GM19240 (cell line): ENCODE results near the gene SLC26A5.
"Not testable (repeated sequence)": the region's sequence is repeated elsewhere in the genome, so short reads cannot be mapped to it uniquely, and the experiment has no call there.

ENCODE experiments used
- DNase-seq: peaks from one replicate; pipeline ENCODE4 v3.0.0; 2011; ENCODE audit warnings: low spot score; ENCODE audit not compliant: insufficient read length

The SLC26A5 gene

GRCh38 chr7:103446049-103446520 is at the start of gene SLC26A5:
Gene SLC26A5, minus strand, starts transcription at chr7:103446207. Its CDS starts 24,693 bp downstream, at chr7:103421514.
- no peak for DNase-seq

DNA sequence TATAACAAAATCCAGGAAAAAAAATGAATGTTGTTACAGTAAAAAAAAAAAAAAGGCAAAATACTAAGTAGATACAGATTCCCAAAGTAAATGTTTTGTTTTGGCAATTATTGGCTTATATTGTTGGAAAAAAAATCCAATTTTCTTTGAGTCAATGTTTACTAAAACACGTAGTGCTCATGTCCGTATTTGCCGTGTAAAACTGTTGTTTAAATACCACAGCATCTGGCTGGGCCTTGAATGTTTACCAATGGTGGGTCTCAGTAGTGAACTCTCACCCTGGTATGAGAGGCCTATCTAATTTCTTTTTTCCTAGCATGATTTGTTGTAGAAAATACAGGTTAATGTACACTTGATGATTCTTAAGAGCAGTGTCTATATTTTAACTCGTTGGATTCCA is 41.4 kb upstream of the SLC26A5 start:
- DNase-seq: no peak

DNA sequence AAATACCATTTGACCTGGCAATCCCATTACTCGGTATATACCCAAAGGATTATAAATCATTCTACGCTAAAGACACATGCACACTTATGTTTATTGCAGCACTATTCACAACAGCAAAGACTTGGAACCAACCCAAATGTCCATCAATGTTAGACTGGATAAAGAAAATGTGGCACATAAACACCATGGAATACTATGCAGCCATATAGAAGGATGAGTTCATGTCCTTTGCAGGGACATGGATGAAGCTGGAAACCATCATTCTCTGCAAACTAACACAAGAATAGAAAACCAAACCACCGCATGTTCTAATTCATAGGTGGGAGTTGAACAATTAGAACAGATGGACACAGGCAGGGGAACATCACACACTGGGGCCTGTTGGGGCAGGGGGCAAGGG is 40.9 kb upstream of the SLC26A5 start:
- DNase-seq: not testable (repeated sequence)

- DNase-seq: no peak
Measured at GRCh38 chr7:103480771-103481170, 34.8 kb upstream of the SLC26A5 start.

GRCh38 chr7:103474956-103475355 is 28.9 kb upstream of the SLC26A5 start:
- DNase-seq: no peak

- no peak for DNase-seq
Measured at GRCh38 chr7:103469095-103469948, 23.3 kb upstream of the SLC26A5 start.

- no peak for DNase-seq
Measured at GRCh38 chr7:103466814-103467213, 20.8 kb upstream of the SLC26A5 start.

DNA sequence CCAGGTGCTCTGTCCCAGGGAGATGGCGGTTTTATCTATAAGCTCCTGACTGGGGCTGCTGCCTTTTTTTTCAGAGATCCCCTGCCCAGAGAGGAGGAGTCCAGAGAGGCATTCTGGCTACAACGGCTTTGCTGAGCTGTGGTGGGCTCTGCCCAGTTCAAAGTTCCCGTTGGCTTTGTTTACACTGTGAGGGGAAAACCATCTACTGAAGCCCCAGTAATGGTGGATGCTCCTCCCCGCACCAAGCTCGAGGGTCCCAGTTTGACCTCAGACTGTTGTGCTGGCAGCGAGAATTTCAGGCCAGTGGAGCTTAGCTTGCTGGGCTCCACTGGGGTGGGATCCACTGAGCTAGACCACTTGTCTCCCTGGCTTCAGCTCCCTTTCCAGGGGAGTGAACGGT is 16.4 kb upstream of the SLC26A5 start:
- no peak for DNase-seq

GRCh38 chr7:103447073-103447960 is 1.3 kb upstream of the SLC26A5 start:
- peak; percentile 62 for DNase-seq

- DNase-seq: no peak
Measured at GRCh38 chr7:103445228-103446048, 569 bp downstream of the SLC26A5 start.

DNA sequence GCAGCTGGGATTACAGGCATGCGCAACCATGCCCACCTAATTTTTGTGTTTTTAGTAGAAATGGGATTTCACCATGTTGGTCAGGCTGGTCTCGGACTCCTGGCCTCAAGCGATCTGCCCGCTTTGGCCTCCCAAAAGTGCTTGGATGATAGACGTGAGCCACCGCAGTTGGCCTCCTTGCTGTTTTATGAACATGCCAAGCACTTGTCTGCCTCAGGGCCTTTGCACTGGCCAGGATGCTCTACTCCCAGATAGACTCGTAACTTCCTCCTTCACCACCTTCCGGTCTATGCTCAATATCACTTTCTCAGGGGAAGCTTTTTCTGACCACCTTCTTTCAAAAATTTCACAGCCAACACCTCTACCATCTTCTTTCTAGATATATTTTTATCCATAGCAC is 6.3 kb downstream of the SLC26A5 start:
- DNase-seq: no peak

DNA sequence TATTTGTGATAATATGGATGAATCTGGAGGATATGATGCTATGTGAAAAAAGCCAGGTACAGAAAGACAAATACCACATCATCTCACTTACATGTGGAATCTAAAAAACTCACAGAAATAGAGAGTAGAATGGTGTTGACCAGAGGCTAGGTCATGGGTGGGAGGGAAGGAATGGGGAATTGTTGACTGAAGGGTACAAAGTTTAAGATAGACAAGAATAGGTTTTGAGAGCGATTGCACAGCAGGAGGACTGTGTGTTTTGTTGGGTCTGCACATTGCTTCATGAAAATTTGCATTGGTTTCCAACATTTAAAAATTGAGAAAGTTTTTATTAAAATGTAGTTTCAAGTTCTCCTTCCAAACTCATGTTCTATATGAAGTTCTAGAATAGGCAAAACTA is 8.4 kb downstream of the SLC26A5 start:
- no peak for DNase-seq

GRCh38 chr7:103432712-103433111 is 13.3 kb downstream of the SLC26A5 start:
- DNase-seq: no peak

DNA sequence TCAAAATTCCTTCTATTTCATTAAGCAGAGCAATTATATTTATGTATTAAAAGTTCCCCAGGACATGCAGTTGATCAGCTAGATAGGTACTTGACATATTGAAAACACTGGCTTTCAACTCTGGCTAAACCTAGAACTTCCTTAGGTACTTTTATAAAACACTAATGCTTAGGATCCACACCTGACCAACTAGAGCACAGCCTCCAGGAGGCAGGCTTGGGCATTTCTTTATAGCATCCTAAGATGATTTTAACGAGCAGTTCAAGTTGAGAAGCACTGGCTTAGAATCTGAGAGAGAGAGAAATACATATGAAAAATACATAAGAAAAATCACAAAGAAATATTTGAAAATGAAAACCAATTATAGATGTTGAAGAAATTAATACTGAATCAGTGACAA is 20.8 kb downstream of the SLC26A5 start:
- no peak for DNase-seq

- DNase-seq: no peak
Measured at GRCh38 chr7:103423467-103424179, 22.4 kb downstream of the SLC26A5 start.

- DNase-seq: no peak
Measured at GRCh38 chr7:103420857-103421384, 25.1 kb downstream of the SLC26A5 start.

- no peak for DNase-seq
Measured at GRCh38 chr7:103418241-103418640, 27.8 kb downstream of the SLC26A5 start.

DNA sequence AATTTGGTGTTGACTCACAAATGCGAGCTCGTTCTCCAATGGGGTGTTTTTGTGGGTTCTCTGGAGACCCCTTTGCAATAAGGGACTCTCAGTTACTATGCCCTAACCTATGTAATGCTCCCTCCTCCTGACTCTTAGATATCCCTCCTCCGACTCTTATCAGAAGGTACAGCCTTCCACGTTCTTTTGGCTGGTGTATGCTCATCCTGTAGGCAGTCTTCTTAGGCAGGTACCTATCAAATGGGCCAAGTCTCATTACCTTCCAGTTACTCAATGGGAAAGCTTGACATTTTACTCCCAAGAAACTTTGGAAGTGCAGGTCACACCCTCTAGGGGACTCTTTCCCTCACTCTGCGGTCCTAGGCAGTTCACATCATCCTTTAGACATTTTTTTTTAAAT is 32.6 kb downstream of the SLC26A5 start:
- DNase-seq: no peak

GRCh38 chr7:103412151-103412550 is 33.9 kb downstream of the SLC26A5 start:
- no peak for DNase-seq
